Adrenal gland (tissue), 12 donors: Measurements from ENCODE around the gene ADAM19. TPM values are rescaled to one million over a fixed set of nuclear protein-coding genes. Genes with fewer than 3 reads are reported as not detected.

ENCODE experiments used
- DNase-seq, 7 donors: peaks; one replicate each; pipeline ENCODE4 v3.0.0-alpha.2; 2019 to 2020
- H3K27ac ChIP-seq, 5 donors: fragments of 200-600 bp; sonication (generic) in 4 of 5; 1 replicate in 3 of 5; 2 replicates in 2 of 5; pipeline versions ENCODE4 v1.5.1 to v1.8.0; 2016 to 2020; ENCODE audit warnings: mild to moderate bottlenecking in 1 of 5
- H3K27me3 ChIP-seq: fragments of 200-600 bp; 2 replicates; pipeline ENCODE4 v1.8.0; 2021
- H3K36me3 ChIP-seq, 2 donors: fragments of 200-600 bp; replicated peaks in 1 of 2; 1 replicate in 1 of 2; 2 replicates in 1 of 2; pipeline versions ENCODE4 v1.5.1 to v1.8.0; 2018 to 2022
- H3K4me1 ChIP-seq, 2 donors: fragments of 200-600 bp; replicated peaks in 1 of 2; 1 replicate in 1 of 2; 2 replicates in 1 of 2; pipeline versions ENCODE4 v1.5.1 to v1.8.0; 2018 to 2021
- H3K4me3 ChIP-seq, 4 donors: fragments of 200-600 bp; sonication (generic) in 3 of 4; one replicate each; pipeline ENCODE4 v1.5.1; 2016 to 2018
- H3K9me3 ChIP-seq, 3 donors: fragments of 200-600 bp; sonication (generic) in 1 of 3; replicated peaks in 1 of 3; 1 replicate in 2 of 3; 2 replicates in 1 of 3; pipeline versions ENCODE4 v1.5.1 to v1.8.0; 2016 to 2021
- POLR2A ChIP-seq, 2 donors: fragments of 450-650 bp; IDR thresholded peaks; one replicate each; pipeline ENCODE4 v1.6.1; 2017; ENCODE audit warnings: antibody characterized with exemption in 2 of 2, mild to moderate bottlenecking in 2 of 2, moderate library complexity in 1 of 2
- WGBS, 4 donors: extraction: QIAGEN DNeasy Blood & Tissue Kit in 2 of 4; methylation state at CpG; one replicate each; pipeline versions ENCODE4 v1.1.5 to v1.1.7; 2013 to 2017; 5-methylcytosine and 5-hydroxymethylcytosine counted together
- intact Hi-C, 2 donors: fragments of 100-400 bp; cut with DNase I; formaldehyde crosslinking; loops; one replicate each; pipeline versions ENCODE4 v1.14.1 to v1.15.0; 2022 to 2023
- polyA plus RNA-seq, 3 donors: library from polyadenylated mRNA; stranded (reverse); fragments of 200-250 nt in 2 of 3; fragments of 350-450 nt in 1 of 3; fragmentation: Illumina TruSeq in 1 of 3; extraction: RNeasy Lipid Tissue Mini Kit (QIAGEN cat#74804) in 1 of 3; gene quantifications; one replicate each; pipeline ENCODE4 v1.2.3, GENCODE V29; 2013 to 2014
- total RNA-seq, 9 donors: library from RNA; depleted of rRNA in 4 of 9; stranded (reverse); fragments of >200 nt in 4 of 9; fragments of 120-200 nt in 1 of 9; fragmentation: NEBNext Ultra II Directional in 1 of 9; extraction: Animal tissue kit (Norgen Biotek cat#: 25700) in 1 of 9; gene quantifications; one replicate each; pipeline versions ENCODE4 v1.1.0 to v1.2.4, GENCODE V29; 2013 to 2023
- TF ChIP-seq, protein P1 (sequence below), 6 experiments: fragments of 450-650 bp in 4 of 6; fragments of 200-600 bp in 2 of 6; sonication (generic) in 1 of 6; IDR thresholded peaks; 1 replicate in 5 of 6; 2 replicates in 1 of 6; pipeline versions ENCODE4 v1.5.1 to v1.8.0; 2016 to 2021; ENCODE audit warnings: antibody characterized with exemption in 6 of 6, mild to moderate bottlenecking in 2 of 6, moderate library complexity in 1 of 6
- donor health status: healthy with polysubstance abuse.
- donor health status: Bipolar disorder and iron deficiency.
- donor health status: DM: yes; HTN: yes; CAD: no.
- donor health status: DM: no; HTN: no; CAD: no.
- donor health status: DM: no; HTN: no; CAD: no.
- donor health status: DM: yes; HTN: yes; CAD: no.

ADAM19 gene
- total and polyA plus RNA-seq, 12 donors, result 2.2 to 15.1 (median 4.7) TPM

DNA sequence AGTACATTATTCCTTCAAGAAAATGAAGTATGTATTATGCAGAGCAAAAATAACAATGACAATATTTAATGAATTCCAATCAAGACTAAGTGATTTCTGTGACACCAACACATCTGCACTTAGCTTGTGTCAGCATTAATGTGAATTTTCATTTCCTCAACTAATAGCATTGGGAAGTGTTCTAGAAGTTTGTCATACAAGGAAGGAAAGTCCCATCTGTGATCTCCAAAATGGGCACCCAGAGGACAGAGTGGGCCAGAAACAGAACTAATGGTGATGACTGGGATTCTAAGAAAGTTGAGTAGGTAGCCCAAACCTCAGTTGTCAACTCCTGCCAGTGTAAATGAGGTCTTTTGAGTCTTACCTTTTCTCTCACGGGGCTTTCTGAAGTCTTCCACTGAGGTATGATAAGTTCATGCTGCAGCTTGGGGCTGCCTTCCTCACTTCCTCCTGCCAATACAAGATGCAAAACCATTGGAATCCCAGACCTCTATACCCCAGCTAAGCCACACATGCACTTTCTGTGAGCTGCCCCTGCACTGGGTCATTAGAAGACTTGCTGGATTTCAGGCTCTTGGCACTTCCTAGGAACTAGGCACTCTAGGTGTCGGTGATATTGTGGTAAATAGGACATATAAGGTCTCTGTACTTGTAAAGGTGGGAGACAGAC, 4.9 kb downstream of the ADAM19 start:
- Histone ChIP-seq H3K9me3 (no peaks in the 10 kb centered on the region), H3K27me3 (no peaks in the 10 kb centered on the region), H3K36me3 (no peaks in the 10 kb centered on the region), H3K27ac (no peak overlapping the region), H3K4me1 (peaks cover 7 to 13% of the 10 kb centered on the region in 2 donors), H3K4me3 (no peak overlapping the region)
- DNase-seq, result no peak
- intact Hi-C loops, result no loop called here
- TF ChIP-seq, protein P1, sequence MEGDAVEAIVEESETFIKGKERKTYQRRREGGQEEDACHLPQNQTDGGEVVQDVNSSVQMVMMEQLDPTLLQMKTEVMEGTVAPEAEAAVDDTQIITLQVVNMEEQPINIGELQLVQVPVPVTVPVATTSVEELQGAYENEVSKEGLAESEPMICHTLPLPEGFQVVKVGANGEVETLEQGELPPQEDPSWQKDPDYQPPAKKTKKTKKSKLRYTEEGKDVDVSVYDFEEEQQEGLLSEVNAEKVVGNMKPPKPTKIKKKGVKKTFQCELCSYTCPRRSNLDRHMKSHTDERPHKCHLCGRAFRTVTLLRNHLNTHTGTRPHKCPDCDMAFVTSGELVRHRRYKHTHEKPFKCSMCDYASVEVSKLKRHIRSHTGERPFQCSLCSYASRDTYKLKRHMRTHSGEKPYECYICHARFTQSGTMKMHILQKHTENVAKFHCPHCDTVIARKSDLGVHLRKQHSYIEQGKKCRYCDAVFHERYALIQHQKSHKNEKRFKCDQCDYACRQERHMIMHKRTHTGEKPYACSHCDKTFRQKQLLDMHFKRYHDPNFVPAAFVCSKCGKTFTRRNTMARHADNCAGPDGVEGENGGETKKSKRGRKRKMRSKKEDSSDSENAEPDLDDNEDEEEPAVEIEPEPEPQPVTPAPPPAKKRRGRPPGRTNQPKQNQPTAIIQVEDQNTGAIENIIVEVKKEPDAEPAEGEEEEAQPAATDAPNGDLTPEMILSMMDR (IDR thresholded peaks at IDR 0.05), result no peak
- TF ChIP-seq POLR2A (IDR thresholded peaks at IDR 0.05), result no peak
- WGBS, 4 donors, result 92 to 94% (median 93%) methylated on average over 2 of the region's 2 CpGs

DNA sequence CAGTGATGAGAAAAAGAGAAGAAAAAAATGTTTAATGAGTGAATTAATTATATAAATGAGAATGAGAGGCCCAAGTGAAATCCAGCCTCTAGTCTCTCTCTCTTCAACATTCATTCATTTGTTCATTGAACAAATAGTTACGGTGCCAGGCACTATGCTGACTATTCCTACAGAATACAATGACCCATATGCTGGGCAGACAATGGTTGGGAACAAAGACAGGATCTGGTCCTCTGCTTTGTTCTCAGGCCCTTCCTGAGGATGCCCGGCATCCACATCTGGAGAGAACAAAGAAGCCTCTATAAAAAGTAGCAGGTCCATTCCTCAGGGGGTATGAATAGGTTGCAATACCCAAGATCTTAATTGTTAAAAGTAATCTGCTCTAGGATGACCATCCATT, 6.9 kb downstream of the ADAM19 start:
- intact Hi-C loops, result no loop called here
- no peak overlapping the region for H3K27ac ChIP-seq
- WGBS, 4 donors, result 58 to 93% (median 68%) methylated on average over 2 of the region's 2 CpGs

DNA sequence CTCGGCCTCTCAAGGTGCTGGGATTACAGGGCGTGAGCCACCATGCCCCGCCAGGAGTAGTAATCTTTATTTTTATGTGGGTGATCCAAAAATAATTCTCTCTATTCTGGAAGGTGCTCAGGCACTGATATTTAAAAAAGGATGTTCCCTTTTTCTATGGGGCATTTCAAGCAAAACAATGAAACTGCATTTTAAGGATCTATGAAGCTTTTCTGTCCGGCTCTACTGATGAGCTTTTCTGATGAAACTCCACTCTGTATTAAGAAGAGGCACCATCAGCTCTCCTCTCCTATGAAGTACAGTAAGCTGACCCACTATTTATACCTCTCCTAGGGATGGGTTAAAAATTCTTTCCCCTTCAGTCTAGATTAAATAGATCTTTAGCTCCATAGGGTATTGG, 7.4 kb downstream of the ADAM19 start:
- peaks cover 0 to 14% of the 10 kb centered on the region in 2 donors for H3K4me1 ChIP-seq
- H3K27me3 ChIP-seq, result no peaks in the 10 kb centered on the region
- H3K27ac ChIP-seq, result no peak overlapping the region
- no peaks in the 10 kb centered on the region for H3K36me3 ChIP-seq
- H3K4me3 ChIP-seq, result no peak overlapping the region
- H3K9me3 ChIP-seq, result no peaks in the 10 kb centered on the region
- WGBS, 4 donors, result 83 to 93% (median 84%) methylated on average over 4 of the region's 4 CpGs
- intact Hi-C loops, result no loop called here
- TF ChIP-seq POLR2A (IDR thresholded peaks at IDR 0.05), result no peak
- TF ChIP-seq, protein P1 (IDR thresholded peaks at IDR 0.05), result no peak
- DNase-seq, result no peak

More for the DNA sequence above, 6.9 kb downstream of the ADAM19 start:
- Histone ChIP-seq H3K36me3 (no peaks in the 10 kb centered on the region), H3K4me1 (peaks cover 0 to 9% of the 10 kb centered on the region in 2 donors), H3K4me3 (no peak overlapping the region), H3K27me3 (no peaks in the 10 kb centered on the region), H3K9me3 (no peaks in the 10 kb centered on the region)
- no peak for DNase-seq
- TF ChIP-seq POLR2A (IDR thresholded peaks at IDR 0.05), result no peak
- TF ChIP-seq, protein P1 (IDR thresholded peaks at IDR 0.05), result no peak

DNA sequence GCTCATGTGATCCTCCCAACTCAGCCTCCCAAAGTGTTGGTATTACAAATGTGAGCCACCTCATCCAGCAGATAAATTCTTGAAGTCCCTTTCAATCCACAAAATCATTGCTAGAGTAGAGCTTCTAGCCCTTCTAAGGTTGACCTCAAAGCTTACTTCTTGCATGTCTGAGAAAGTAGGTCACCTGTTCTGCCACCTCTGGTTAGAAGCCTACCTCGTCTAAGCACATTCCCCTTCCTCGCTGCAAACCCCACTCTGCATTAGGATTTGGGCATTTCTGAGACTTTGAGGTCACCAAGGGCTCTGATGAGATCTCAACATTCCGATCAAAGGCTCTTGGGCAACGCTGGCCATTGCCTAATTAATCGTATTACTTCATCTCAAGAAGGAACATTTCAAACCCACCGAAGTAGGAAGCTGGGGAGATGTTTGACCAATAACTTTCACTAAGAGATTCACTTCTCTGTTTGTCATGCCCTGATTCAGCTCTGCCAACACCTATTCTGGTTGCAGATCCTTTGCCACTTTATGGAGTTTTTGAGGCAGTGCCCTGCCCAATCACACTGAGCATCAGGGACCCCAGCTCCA, 8.6 kb downstream of the ADAM19 start:
- intact Hi-C loops, result no loop called here
- WGBS, 4 donors, result 73 to 97% (median 83%) methylated on average over 6 of the region's 6 CpGs

More for the DNA sequence above, 8.6 kb downstream of the ADAM19 start:
- TF ChIP-seq POLR2A (IDR thresholded peaks at IDR 0.05), result no peak
- TF ChIP-seq, protein P1 (IDR thresholded peaks at IDR 0.05), result no peak
- Histone ChIP-seq H3K4me1 (peaks cover 0 to 16% of the 10 kb centered on the region in 2 donors), H3K27me3 (no peaks in the 10 kb centered on the region), H3K36me3 (no peaks in the 10 kb centered on the region), H3K4me3 (no peak overlapping the region), H3K27ac (no peak overlapping the region), H3K9me3 (no peaks in the 10 kb centered on the region)
- peak in 1 of 7 donors; percentile 31 for DNase-seq
